ENCODE data around the gene ARID1B.

GRCh38 chr6:156854466-156855161 lies 77.4 kb downstream of the ARID1B start:
- no peak for TF ChIP-seq CTCF (IDR thresholded peaks at IDR 0.05)
- no peak for TF ChIP-seq EZH2phosphoT487 (IDR thresholded peaks at IDR 0.05)
- no peak for TF ChIP-seq EZH2 (IDR thresholded peaks at IDR 0.05)

Measured in neural progenitor cell (in vitro differentiated cells).